ENCODE measurements around the gene TNIK.
"Not testable (repeated sequence)": the region's sequence is repeated elsewhere in the genome, so short reads cannot be mapped to it uniquely, and the experiment has no call there.

TNIK gene

DNA sequence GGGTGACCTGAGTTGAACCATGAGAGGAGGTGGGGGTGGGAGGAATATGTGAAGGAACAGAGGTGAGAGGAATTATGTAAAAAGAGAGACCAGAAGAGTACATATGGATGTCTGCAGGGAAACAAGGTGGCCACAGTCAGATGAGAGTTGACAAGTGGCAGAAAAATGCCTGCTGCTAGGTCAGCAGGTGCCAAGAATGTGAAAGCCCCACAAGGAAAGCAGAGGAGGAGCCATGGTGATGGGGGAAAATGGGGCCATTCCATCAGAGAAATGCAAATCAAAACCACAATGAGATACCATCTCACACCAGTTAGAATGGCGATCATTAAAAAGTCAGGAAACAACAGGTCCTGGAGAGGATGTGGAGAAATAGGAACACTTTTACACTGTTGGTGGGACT is 156.2 kb downstream of the TNIK start:
- not testable (repeated sequence) for DNase-seq

DNA sequence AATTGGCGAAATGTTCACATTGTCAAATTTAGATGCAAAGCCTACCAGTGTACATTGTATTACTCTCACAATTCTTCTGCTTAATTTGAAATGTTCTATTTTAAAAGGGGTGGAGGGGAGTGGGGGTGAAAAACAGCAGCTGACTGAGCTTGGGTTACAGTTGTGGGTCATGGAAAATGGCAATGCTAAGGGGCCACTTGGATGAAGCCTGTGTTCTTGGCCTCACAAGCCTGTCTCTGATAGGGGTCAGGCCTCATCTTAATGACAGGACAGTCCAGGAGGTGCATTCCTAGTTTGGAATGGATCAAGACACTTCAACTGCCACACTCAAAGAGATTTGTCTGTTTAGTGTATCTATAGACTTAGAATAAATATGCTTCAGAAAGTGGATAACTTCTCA is 158.2 kb downstream of the TNIK start:
- DNase-seq, result no peak

- no peak for DNase-seq
Measured at GRCh38 chr3:171301002-171301401, 159.2 kb downstream of the TNIK start.

GRCh38 chr3:171297951-171298350 is 162.3 kb downstream of the TNIK start:
- no peak for DNase-seq

DNA sequence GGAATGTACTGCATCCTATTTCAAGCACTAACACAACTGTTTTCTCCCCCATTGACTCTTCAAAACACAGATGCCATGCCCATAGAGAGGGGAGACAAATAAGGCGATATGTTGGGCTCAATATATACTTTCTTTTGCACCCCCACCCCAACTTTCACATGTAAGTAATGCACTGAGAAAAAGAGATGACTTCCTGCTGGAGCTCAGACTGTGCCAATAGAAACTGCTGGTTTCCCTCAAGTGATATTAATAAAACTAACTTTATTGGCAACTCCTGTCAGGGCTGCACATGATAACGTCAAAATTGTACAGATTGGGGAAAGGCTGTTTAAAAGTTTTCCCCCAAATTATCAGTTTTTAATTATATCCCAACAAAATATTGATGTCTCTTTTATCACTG is 163.0 kb downstream of the TNIK start:
- DNase-seq, result no peak

DNA sequence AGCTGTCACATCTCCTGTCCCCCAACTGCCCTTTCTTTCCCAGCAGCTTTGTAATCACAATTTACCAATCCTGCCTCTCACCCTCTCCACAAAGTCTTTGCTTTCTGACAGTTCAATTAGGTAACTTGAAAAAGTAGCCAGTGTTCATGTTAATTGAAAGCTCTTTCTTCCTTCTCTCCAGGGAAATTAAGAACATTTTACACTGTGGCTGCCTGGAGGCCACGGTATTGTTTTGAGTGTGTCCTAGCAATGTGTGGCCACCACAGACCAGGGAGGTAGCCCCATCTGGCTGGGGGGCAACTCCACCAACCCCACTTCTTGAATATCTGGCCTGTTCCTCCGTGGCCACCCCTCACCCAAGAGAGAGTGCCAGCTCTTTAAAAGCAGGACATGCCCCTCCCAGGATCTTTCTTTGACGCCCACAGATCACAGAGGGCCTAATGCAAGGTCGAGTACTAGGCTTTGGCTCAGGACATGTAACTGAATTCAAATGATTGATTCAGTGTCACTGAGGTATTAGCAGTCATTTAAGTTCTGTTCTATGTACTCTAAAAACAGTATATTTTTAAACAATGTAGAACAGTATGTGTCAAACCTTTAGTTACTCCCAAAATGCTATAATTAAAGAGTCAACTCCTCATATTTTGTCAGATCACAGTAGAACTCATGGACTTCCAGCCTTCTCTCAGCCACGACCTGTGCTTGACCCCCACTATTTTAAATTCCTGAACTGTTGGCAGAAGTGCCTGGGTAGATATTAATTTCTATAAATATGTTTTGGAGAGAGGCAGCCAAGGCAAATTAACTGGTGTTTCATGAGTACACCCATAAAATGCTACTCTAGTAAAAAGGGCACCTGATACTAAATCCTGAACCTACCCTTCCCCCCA is 164.5 kb downstream of the TNIK start:
- no peak for DNase-seq

- DNase-seq, result no peak
Measured at GRCh38 chr3:171293142-171293782, 166.9 kb downstream of the TNIK start.

- DNase-seq, result no peak
Measured at GRCh38 chr3:171290680-171291079, 169.5 kb downstream of the TNIK start.

DNA sequence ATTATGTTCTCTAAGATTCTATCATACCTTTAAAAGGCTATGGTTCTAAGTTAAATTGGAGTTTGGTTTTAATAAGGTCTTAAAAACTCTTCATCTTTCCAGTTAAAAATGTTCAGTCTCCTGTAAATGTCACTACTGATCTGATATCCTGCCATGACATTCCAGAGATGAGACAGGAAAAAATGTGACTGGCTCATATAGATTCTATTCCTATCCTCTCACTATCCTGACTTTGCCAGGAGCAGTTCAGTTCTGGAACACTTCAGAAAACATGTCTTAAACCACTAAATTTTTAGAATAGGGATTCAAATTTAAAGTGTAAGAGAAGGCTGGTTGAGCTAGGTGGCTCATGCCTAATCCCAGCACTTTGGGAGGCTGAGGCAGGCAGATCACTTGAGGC is 170.9 kb downstream of the TNIK start:
- DNase-seq, result no peak

DNA sequence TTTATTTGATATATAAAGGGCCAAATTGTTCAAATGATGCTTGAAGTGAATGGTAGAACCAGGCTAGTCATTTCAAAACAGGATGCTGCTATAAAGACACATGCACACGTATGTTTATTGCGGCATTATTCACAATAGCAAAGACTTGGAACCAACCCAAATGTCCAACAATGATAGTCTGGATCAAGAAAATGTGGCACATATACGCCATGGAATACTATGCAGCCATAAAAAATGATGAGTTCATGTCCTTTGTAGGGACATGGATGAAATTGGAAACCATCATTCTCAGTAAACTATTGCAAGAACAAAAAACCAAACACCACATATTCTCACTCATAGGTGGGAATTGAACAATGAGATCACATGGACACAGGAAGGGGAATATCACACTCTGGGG is 172.4 kb downstream of the TNIK start:
- DNase-seq, result not testable (repeated sequence)

DNA sequence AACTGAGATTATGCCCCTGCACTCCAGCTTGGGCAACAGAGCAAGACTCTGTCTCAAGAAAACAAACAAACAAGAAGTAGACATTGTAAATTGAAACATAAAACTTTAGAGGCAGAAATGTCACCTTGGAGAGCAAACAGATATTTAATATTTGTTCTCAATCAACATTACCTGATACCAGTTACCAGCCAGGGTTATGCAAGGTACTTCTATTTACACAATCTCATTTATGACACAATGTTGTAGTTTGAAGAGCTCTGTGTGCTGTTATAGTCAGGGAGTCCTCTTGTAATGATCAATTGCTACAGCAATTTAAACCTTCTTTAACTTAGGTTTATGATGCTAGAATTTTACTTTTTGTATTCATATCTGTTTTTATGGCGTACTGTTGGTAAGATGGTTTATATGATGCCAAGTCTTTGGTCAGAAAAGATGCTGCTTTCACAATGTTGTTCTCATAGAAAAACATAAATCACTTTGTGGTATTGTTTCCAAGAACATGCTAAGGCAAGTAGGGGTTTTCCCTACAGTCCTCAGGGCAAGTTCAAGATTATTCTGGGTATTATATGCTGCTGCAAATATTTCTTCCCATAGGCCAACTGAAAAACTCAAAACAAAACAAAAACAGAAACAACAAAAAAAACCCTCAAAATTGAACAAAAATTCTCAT is 173.5 kb downstream of the TNIK start:
- no peak for DNase-seq

- no peak for DNase-seq
Measured at GRCh38 chr3:171285287-171285686, 174.9 kb downstream of the TNIK start.

DNA sequence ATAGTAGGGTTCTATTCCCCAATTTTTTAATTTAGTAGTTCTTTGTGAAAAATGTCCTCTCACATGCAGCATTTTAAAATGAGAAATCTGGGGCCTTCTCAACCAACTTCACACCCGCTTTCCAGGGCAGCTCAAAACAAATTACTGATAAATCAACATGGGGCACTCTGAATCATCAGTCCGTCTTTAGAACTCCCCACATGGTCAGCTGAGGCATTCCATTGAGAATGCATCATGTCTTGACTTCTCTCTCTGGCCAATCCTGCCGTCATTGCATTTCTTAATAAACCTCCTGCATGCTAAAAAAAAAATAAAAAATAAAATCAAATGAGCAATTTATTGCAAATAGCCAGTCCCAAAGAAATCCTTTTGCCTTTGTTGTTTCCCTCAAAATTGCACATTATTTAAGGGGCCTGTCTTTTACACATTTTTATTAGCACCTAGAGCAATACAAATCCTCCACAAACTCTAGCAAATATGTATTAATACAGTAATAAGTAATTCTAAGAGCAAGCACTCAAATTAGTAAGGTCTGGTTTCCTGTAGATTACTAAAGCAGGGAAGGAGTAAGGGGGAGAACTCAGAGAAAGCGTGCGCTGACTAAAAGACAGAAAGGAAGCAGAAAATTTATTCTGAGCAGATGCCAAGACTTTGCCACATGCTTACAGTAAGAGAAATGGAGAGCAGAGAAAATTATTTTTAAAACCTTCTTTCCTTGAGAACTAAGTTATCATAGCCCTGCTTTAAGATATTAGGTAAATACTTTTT is 175.7 kb downstream of the TNIK start:
- no peak for DNase-seq

DNA sequence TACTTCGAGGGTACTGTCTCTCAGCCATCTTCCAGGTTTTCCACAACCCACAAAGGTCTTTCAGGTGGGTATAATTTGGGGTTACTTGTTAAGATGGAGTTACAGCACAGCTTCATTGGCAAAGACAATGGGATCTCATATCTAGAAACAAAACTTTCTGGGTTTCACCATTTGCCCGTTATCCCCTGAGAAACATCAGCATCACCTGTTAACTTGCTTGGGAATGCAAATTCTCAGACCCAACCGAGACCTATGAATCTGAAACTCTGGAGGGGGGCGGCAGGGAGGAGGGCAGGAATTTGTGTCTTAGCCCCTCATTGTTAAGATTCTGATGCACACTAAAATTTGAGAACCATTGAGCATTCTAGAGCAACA is 176.4 kb downstream of the TNIK start:
- no peak for DNase-seq

DNA sequence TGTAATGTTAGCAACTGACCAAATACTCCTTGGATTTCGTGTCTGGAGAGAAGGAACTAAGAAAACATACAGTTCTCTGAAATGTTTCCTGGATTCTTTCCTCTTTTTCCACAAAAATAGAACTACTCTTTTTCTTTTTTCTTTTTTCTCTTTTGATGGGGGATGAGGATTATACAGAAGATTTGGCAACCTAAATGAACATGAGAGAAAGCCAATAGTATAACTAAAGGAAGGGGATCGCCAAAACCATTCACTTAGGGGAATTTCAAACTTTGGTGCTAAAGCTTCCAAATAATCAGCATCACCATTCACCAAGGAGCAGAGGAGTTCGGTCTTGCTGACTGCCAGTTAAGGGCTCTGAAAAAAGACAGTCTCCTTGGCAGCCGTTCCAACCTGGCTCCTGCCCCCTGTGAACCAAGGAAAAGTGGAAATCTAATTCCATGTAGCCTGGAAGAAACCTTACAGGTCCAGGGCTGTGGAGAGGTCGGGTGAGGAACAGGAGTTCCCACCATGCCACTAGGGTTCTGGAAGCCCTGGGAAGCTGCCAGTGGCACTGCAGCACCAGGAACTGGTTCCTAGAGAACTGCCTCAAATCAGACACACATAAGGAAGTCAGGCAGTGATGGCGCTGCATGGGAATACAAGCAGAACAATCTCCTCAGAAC is 176.9 kb downstream of the TNIK start:
- DNase-seq, result no peak

- DNase-seq, result no peak
Measured at GRCh38 chr3:171282041-171282440, 178.2 kb downstream of the TNIK start.

DNA sequence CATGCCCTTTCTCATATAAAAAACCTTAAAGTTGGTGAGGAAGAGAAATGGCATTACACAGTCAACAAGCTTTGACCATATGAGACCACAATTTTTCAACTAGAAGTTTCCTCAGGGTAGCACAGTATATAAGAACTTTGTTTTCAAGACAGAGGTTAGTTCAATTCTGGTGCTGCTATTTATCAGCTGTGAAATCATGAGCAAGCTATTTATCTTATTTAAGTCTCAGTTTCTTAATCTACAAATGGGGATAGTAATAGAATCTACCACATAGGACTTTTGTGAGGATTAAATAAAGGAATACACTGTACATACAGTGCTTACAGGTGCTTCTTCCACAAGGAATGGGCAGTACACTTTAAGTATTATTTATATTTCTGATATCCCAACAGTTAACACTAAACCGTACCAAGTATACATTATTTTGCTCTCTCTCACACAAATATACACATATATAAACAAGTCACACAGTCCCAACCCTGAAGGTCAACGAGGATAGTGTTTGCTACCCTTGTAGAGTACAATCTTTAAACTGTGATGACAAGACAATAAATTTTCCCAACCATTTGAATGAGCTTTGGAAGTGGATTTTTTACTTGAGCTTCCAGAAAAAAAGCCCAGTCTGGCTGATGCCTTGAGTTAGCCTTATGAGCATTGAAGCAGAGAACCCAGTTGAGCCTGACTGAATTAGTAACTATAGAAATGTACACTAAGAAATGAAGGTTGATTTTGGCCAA is 178.8 kb downstream of the TNIK start:
- no peak for DNase-seq

DNA sequence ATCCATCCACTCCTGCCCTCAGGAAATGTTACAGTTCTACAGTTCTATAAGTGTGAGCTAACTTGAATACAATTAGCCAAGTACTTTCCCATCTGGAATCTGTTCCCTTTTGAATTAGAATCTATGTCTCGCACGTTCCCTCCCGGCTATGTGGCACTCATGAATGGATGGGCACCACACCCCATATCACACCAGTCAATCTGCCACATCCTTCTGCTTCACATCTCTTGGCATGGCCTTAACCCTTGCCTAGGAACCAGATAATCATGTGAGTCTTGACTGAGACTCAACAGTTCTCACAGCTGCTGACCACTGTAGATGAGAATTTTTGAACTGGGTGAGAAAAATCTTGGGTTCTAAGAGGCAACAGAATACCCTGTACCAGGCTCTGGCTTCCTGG is 180.2 kb downstream of the TNIK start:
- no peak for DNase-seq

- DNase-seq, result no peak
Measured at GRCh38 chr3:171278299-171278590, 182.0 kb downstream of the TNIK start.

- no peak for DNase-seq
Measured at GRCh38 chr3:171277456-171278298, 182.5 kb downstream of the TNIK start.

GRCh38 chr3:171276923-171277322 is 183.3 kb downstream of the TNIK start:
- DNase-seq, result no peak
